Measurements from ENCODE around the gene IL1RL1.

IL1RL1 gene

GRCh38 chr2:102335871-102336366 is 24.6 kb downstream of the IL1RL1 start:
- no peak for TF ChIP-seq CTCF (IDR thresholded peaks at IDR 0.05; ENCODE audit: low read depth, low read length)
- no peak for DNase-seq (ENCODE audit: extremely low read depth, low read depth)

- no peak for DNase-seq (ENCODE audit: extremely low read depth, low read depth)
- TF ChIP-seq CTCF (IDR thresholded peaks at IDR 0.05; ENCODE audit: low read depth, low read length), result no peak
Observed at GRCh38 chr2:102336502-102336945, 25.2 kb downstream of the IL1RL1 start.

GRCh38 chr2:102337012-102337411 is 25.6 kb downstream of the IL1RL1 start:
- no peak for DNase-seq (ENCODE audit: extremely low read depth, low read depth)
- no peak for TF ChIP-seq CTCF (IDR thresholded peaks at IDR 0.05; ENCODE audit: low read depth, low read length)

- no peak for DNase-seq (ENCODE audit: extremely low read depth, low read depth)
- TF ChIP-seq CTCF (IDR thresholded peaks at IDR 0.05; ENCODE audit: low read depth, low read length), result no peak; the same call in 1 of the 2 replicates
Observed at GRCh38 chr2:102337481-102338386, 26.4 kb downstream of the IL1RL1 start.

GRCh38 chr2:102340778-102341177 is 29.4 kb downstream of the IL1RL1 start:
- TF ChIP-seq CTCF (IDR thresholded peaks at IDR 0.05; ENCODE audit: low read depth, low read length), result no peak

GRCh38 chr2:102342888-102343287 is 31.5 kb downstream of the IL1RL1 start:
- peak; percentile 19 for TF ChIP-seq CTCF (IDR thresholded peaks at IDR 0.05; ENCODE audit: low read depth, low read length)

More at GRCh38 chr2:102340778-102341177, 29.4 kb downstream of the IL1RL1 start:
- no peak for DNase-seq (ENCODE audit: extremely low read depth, low read depth)

GRCh38 chr2:102344397-102344796 is 33.0 kb downstream of the IL1RL1 start:
- no peak for TF ChIP-seq CTCF (IDR thresholded peaks at IDR 0.05; ENCODE audit: low read depth, low read length)

More at GRCh38 chr2:102342888-102343287, 31.5 kb downstream of the IL1RL1 start:
- no peak for DNase-seq (ENCODE audit: extremely low read depth, low read depth)

More at GRCh38 chr2:102344397-102344796, 33.0 kb downstream of the IL1RL1 start:
- no peak for DNase-seq (ENCODE audit: extremely low read depth, low read depth)

All from AG09319 (cell line).